Measurements from ENCODE around the gene ANTXRL.
"Not testable (repeated sequence)": the region's sequence is repeated elsewhere in the genome, so short reads cannot be mapped to it uniquely, and the experiment has no call there.

The ANTXRL gene

GRCh38 chr10:46286991-46287693, at the start of gene ANTXRL:
TSS of gene ANTXRL (plus strand) at chr10:46286997. CDS start at chr10:46287263, 266 bp downstream.
- H3K27ac ChIP-seq, result no peak within 1 kb of the TSS
- TF ChIP-seq, protein P1, sequence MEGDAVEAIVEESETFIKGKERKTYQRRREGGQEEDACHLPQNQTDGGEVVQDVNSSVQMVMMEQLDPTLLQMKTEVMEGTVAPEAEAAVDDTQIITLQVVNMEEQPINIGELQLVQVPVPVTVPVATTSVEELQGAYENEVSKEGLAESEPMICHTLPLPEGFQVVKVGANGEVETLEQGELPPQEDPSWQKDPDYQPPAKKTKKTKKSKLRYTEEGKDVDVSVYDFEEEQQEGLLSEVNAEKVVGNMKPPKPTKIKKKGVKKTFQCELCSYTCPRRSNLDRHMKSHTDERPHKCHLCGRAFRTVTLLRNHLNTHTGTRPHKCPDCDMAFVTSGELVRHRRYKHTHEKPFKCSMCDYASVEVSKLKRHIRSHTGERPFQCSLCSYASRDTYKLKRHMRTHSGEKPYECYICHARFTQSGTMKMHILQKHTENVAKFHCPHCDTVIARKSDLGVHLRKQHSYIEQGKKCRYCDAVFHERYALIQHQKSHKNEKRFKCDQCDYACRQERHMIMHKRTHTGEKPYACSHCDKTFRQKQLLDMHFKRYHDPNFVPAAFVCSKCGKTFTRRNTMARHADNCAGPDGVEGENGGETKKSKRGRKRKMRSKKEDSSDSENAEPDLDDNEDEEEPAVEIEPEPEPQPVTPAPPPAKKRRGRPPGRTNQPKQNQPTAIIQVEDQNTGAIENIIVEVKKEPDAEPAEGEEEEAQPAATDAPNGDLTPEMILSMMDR (conservative IDR thresholded peaks at IDR 0.05), result no peak

GRCh38 chr10:46237815-46238510, 48.8 kb upstream of the ANTXRL start:
- TF ChIP-seq, protein P1 (conservative IDR thresholded peaks at IDR 0.05), result no peak

GRCh38 chr10:46239247-46239646, 47.5 kb upstream of the ANTXRL start:
- TF ChIP-seq, protein P1 (conservative IDR thresholded peaks at IDR 0.05), result no peak
- no peak overlapping the region for H3K27ac ChIP-seq

More at GRCh38 chr10:46237815-46238510, 48.8 kb upstream of the ANTXRL start:
- H3K27ac ChIP-seq, result no peak overlapping the region

DNA sequence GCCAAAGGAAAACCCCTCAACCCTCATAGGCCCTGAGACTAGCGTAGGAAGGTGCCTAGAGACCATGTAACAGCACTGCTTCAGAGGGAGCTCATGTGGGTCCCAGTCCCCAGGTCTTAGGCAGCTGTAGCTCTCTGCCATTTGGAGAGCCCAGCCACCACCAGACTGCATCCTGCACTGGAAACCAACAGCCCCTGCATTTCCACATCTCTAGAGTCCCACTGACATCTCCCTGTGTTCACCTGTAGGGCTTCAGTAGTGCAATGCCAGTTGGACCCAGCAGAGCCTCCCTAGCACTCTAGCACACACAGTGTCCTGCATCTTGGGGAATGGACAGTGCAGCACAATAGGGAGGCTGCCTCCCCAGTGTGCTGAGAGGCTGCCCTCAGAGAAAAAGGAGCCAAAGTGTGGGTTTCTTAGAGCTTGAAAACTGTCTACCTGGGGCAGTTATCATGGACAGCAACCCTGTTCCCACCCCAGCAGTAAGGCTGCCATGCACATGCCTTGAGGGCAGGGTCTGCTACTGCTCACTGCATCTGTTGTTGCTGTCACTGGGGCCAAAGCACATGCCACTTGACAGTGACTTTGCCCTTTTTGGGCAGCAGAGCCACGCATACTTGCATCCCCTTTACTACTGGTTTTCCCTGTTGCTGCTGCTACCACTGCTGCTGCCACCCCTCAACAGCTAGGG, 46.7 kb upstream of the ANTXRL start:
- no peak overlapping the region for H3K27ac ChIP-seq
- TF ChIP-seq, protein P1 (conservative IDR thresholded peaks at IDR 0.05), result no peak

DNA sequence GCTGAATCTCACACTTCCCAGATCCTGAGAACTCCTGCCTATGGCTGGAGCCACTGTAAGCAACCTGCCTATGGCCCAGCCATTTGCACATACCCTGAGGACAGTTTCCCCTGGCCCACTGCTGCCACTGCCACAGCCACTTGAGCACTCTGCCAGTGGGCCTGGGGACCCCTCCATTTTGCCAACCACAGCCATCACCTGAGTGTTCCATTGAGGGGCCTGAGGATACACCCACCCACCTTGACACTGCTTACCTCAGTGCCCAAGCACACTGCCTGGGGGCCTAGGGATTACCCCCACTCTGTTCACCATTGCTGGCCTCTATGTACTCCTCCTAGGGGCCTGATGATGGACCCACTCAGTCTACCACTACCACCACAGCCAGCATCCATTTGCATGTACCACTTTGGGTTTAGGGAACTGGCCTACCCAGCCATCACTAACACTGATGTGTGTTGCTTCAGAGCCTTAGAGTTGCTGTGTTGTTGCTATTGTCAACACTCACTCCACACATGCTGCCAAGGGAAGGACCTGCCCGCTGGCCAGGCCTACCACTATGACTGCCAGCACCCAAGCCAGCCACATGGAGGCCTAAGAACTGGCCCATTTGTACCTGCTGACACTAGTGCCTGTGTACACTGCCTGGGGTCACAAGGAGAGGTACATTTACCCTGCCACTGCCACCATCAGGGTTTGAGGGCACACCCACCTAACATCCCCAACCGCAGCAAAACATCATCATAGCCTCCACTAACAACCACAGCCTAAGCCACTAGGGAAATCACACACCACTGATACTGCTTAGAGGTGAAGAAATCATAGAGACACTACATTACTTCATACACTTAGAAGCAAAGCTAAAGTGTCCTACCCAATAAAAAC, 45.9 kb upstream of the ANTXRL start:
- TF ChIP-seq, protein P1 (conservative IDR thresholded peaks at IDR 0.05), result no peak
- no peak overlapping the region for H3K27ac ChIP-seq

- H3K27ac ChIP-seq, result no peak overlapping the region
Measured at GRCh38 chr10:46245381-46245900, 41.4 kb upstream of the ANTXRL start.

GRCh38 chr10:46246400-46247180, 40.2 kb upstream of the ANTXRL start:
- not testable (repeated sequence) for H3K27ac ChIP-seq

More at GRCh38 chr10:46245381-46245900, 41.4 kb upstream of the ANTXRL start:
- TF ChIP-seq, protein P1 (conservative IDR thresholded peaks at IDR 0.05), result no peak

Data from VCaP (cell line).